Activated CD8-positive, alpha-beta T cell treated with anti-CD3 and anti-CD28 coated beads for 36 hours (primary cell): ENCODE measurements around the gene NHERF1. TPM values are rescaled to one million over a fixed set of nuclear protein-coding genes. Genes with fewer than 3 reads are reported as not detected.

Experiments
- ATAC-seq: fragments of 200-7000 bp; cut with Tn5 transposase; one replicate; pipeline ENCODE4 v1.10.0; 2021; ENCODE audit warnings: mild to moderate bottlenecking, moderate library complexity
- CTCF ChIA-PET: fragments of 350-600 bp; sonication (Branson Sonifier 250); formaldehyde crosslinking; loops from one replicate; lab custom pipeline; 2021; ENCODE audit warnings: antibody characterized with exemption; lab: Charles Lee
- POLR2A ChIA-PET: fragments of 350-600 bp; sonication (Branson Sonifier 250); formaldehyde crosslinking; loops from one replicate; lab custom pipeline; 2021; ENCODE audit warnings: antibody characterized with exemption; lab: Charles Lee
- DNase-seq: peaks from one replicate; pipeline ENCODE4 v3.0.0-alpha.2; 2020
- H3K27ac Mint-ChIP-seq: one replicate; pipeline ENCODE4 v1.8.0; 2021; ENCODE audit warnings: mild to moderate bottlenecking, mixed read lengths
- H3K27me3 Mint-ChIP-seq: one replicate; pipeline ENCODE4 v1.8.0; 2021; ENCODE audit warnings: mixed read lengths
- H3K36me3 Mint-ChIP-seq: one replicate; pipeline ENCODE4 v1.8.0; 2021; ENCODE audit warnings: low read depth, mixed read lengths
- H3K4me1 Mint-ChIP-seq: one replicate; pipeline ENCODE4 v1.8.0; 2021; ENCODE audit warnings: low read depth, mixed read lengths
- H3K4me3 Mint-ChIP-seq: one replicate; pipeline ENCODE4 v1.8.0; 2021; ENCODE audit warnings: mild to moderate bottlenecking, moderate library complexity, mixed read lengths
- H3K9me3 Mint-ChIP-seq: one replicate; pipeline ENCODE4 v1.8.0; 2021; ENCODE audit warnings: mixed read lengths
- CTCF ChIP-seq: fragments of 200-600 bp; IDR thresholded peaks from one replicate; pipeline ENCODE4 v1.8.0; 2022; ENCODE audit warnings: antibody characterized with exemption, mild to moderate bottlenecking
- intact Hi-C: fragments of 100-400 bp; cut with micrococcal nuclease; formaldehyde crosslinking; loops from one replicate; pipeline ENCODE4 v1.10.0; 2022
- microRNA-seq: library from miRNA; unstranded; fragments of <30 nt; microRNA quantifications from one replicate; pipeline ENCODE4 v1.2.0, GENCODE V29; 2022; ENCODE audit warnings: borderline microRNAs expressed, borderline replicate concordance
- total RNA-seq, 2 experiments: library from RNA; stranded (reverse); gene quantifications; one replicate each; pipeline ENCODE4 v1.2.3, GENCODE V29; 2021

The NHERF1 gene
- total RNA-seq, 2 experiments from 2014 or later = 143 to 150 TPM

GRCh38 chr17:74815550-74816370 is 67.3 kb downstream of the NHERF1 start:
- peak; percentile 61 for ATAC-seq

GRCh38 chr17:74816905-74817620 is 68.6 kb downstream of the NHERF1 start:
- DNase-seq = no peak
- Mint-ChIP-seq H3K36me3 (peaks cover 13% of the 10 kb centered on the region), H3K27me3 (no peaks in the 10 kb centered on the region), H3K27ac (no peak overlapping the region), H3K4me3 (no peak overlapping the region), H3K4me1 (no peaks in the 10 kb centered on the region), H3K9me3 (no peaks in the 10 kb centered on the region)
- TF ChIP-seq CTCF = no peak
- ChIA-PET CTCF (interaction anchor here (1.0 to 2.0 kb wide), 2 partner anchors 26 to 48 kb away, joined by 5 to 6 read pairs; no protein-coding TSS in a partner anchor), POLR2A (no interaction called here)
- intact Hi-C loops = no loop called here
- no peak for ATAC-seq

More at GRCh38 chr17:74815550-74816370, 67.3 kb downstream of the NHERF1 start:
- ChIA-PET POLR2A (no interaction called here), CTCF (interaction anchor here (1.0 to 2.0 kb wide), 2 partner anchors 25 to 50 kb away, joined by 5 to 6 read pairs; no protein-coding TSS in a partner anchor)
- no peaks in the 10 kb centered on the region for H3K27me3 Mint-ChIP-seq
- H3K36me3 Mint-ChIP-seq = peaks cover 13% of the 10 kb centered on the region
- H3K4me3 Mint-ChIP-seq = no peak overlapping the region
- peak; percentile 20 for DNase-seq
- H3K4me1 Mint-ChIP-seq = no peaks in the 10 kb centered on the region
- TF ChIP-seq CTCF = no peak
- no peaks in the 10 kb centered on the region for H3K9me3 Mint-ChIP-seq
- no peak overlapping the region for H3K27ac Mint-ChIP-seq
- intact Hi-C loops = no loop called here

GRCh38 chr17:74818291-74818938 is 70.0 kb downstream of the NHERF1 start:
- Mint-ChIP-seq H3K4me1 (no peaks in the 10 kb centered on the region), H3K27ac (no peak overlapping the region), H3K9me3 (no peaks in the 10 kb centered on the region), H3K36me3 (peaks cover 13% of the 10 kb centered on the region), H3K4me3 (no peak overlapping the region), H3K27me3 (no peaks in the 10 kb centered on the region)
- DNase-seq (no peak), ATAC-seq (no peak)
- intact Hi-C loops = no loop called here
- CTCF ChIA-PET = interaction anchor here (1.1 to 1.4 kb wide), 3 partner anchors 27 to 161 kb away, joined by 3 to 5 read pairs (median 3); no protein-coding TSS in a partner anchor
- TF ChIP-seq CTCF = no peak
- POLR2A ChIA-PET = interaction anchor here (1.1 kb wide), 1 partner anchor 10 kb away, joined by 3 read pairs; no protein-coding TSS in a partner anchor

Small RNAs within 50 kb of the gene (microRNA-seq; reads per million reads assigned to microRNA genes)
- 70.5 reads per million, percentile 64 among the genes with 10 or more reads in this experiment for gene MIR3615

Other genes with a start within 250 kb of the NHERF1 start
- gene CD300LB, start 217.2 kb upstream of the NHERF1 start, total RNA-seq = not detected
- not detected for gene CD300C, start 202.5 kb upstream of the NHERF1 start, total RNA-seq
- not detected for gene CD300H, start 181.1 kb upstream of the NHERF1 start, total RNA-seq
- gene CD300LD, start 156.3 kb upstream of the NHERF1 start, total RNA-seq = not detected
- gene CD300E, start 124.9 kb upstream of the NHERF1 start, total RNA-seq = not detected
- not detected for gene CD300LF, start 35.7 kb upstream of the NHERF1 start, total RNA-seq
- gene RAB37, start 11.4 kb upstream of the NHERF1 start, total RNA-seq = 1 to 10 TPM; 6.6 to 6.7 TPM
- 10 to 100 TPM; 35.5 to 42.4 TPM for gene NAT9, start 27.7 kb downstream of the NHERF1 start, total RNA-seq
- gene GRIN2C, start 111.3 kb downstream of the NHERF1 start, total RNA-seq = not detected
- gene FDXR, start 124.4 kb downstream of the NHERF1 start, total RNA-seq = 10 to 100 TPM; 20.0 to 24.3 TPM
- not detected for gene FADS6, start 145.0 kb downstream of the NHERF1 start, total RNA-seq
- not detected for gene USH1G, start 174.6 kb downstream of the NHERF1 start, total RNA-seq
- gene OTOP2, start 175.6 kb downstream of the NHERF1 start, total RNA-seq = not detected
- not detected for gene OTOP3, start 187.3 kb downstream of the NHERF1 start, total RNA-seq
- gene HID1, start 224.1 kb downstream of the NHERF1 start, total RNA-seq = 1 to 10 TPM; 1.4 to 1.7 TPM
- under 1 TPM; 0.59 to 0.94 TPM for gene CDR2L, start 239.0 kb downstream of the NHERF1 start, total RNA-seq